IMR-90 (cell line): ENCODE data around the gene IQCE. TPM values are rescaled to one million over a fixed set of nuclear protein-coding genes. Genes with fewer than 3 reads are reported as not detected.
A peak's percentile ranks its signal among the peaks of the same experiment; 100 is the strongest.

ENCODE experiments used
- ATAC-seq: fragments of 200-7000 bp; cut with Tn5 transposase; 2 replicates; pipeline ENCODE4 v1.9.1; 2020; ENCODE audit warnings: low read depth, mild to moderate bottlenecking, moderate library complexity
- BruUV-seq: library from RNA; stranded (reverse); fragments of 400-500 nt; replicated peaks from 2 replicates; lab custom pipeline; 2021; lab: Mats Ljungman, UMichigan
- CTCF ChIA-PET: fragments of 300-600 bp; formaldehyde crosslinking; extraction: SDS; loops from one replicate; lab custom pipeline; 2021; ENCODE audit warnings: antibody characterized with exemption; lab: Yijun Ruan, JAX
- POLR2A ChIA-PET: fragments of 300-600 bp; sonication (Branson Sonifier 250); formaldehyde crosslinking; loops from one replicate; lab custom pipeline; 2022; ENCODE audit warnings: antibody characterized with exemption; ENCODE audit not compliant: unreplicated experiment; lab: Charles Lee
- DNase-seq: peaks from one replicate; pipeline ENCODE4 v3.0.0; 2013
- H2AFZ ChIP-seq: replicated peaks from 2 replicates; pipeline ENCODE3; 2013; ENCODE audit warnings: low read length, mild to moderate bottlenecking; ENCODE audit not compliant: poor library complexity
- H2AK5ac ChIP-seq: 2 replicates; pipeline ENCODE4 v1.6.1; 2013; ENCODE audit warnings: low read depth, low read length, inconsistent platforms
- H2AK9ac ChIP-seq: replicated peaks from 2 replicates; pipeline ENCODE3; 2013; ENCODE audit warnings: mild to moderate bottlenecking, low read depth, low read length, moderate library complexity; ENCODE audit not compliant: poor library complexity
- H2BK120ac ChIP-seq: 2 replicates; pipeline ENCODE4 v1.6.1; 2013; ENCODE audit warnings: low read depth, low read length, inconsistent platforms
- H2BK15ac ChIP-seq: 3 replicates; pipeline ENCODE4 v1.6.1; 2013; ENCODE audit warnings: low read depth, low read length, inconsistent platforms
- H2BK20ac ChIP-seq: 2 replicates; pipeline ENCODE4 v1.6.1; 2013; ENCODE audit warnings: low read depth, mild to moderate bottlenecking, inconsistent platforms, low read length, moderate library complexity
- H2BK5ac ChIP-seq: 2 replicates; pipeline ENCODE4 v1.6.1; 2013; ENCODE audit warnings: mild to moderate bottlenecking, low read depth, low read length, inconsistent platforms; ENCODE audit not compliant: poor library complexity, severe bottlenecking
- H3K14ac ChIP-seq: replicated peaks from 2 replicates; pipeline ENCODE4 v1.6.1; 2013; ENCODE audit warnings: low read depth, low read length, inconsistent platforms
- H3K18ac ChIP-seq: 2 replicates; pipeline ENCODE4 v1.6.1; 2013; ENCODE audit warnings: low read depth, low read length, control low read depth
- H3K23ac ChIP-seq: 2 replicates; pipeline ENCODE4 v1.6.1; 2013; ENCODE audit warnings: low read depth, low read length, inconsistent platforms
- H3K27ac ChIP-seq: 2 replicates; pipeline ENCODE4 v1.5.1; 2013; ENCODE audit warnings: mild to moderate bottlenecking, control low read depth, low read length; ENCODE audit not compliant: insufficient read depth
- H3K27me3 ChIP-seq: 2 replicates; pipeline ENCODE4 v1.6.1; 2013; ENCODE audit warnings: low read length; ENCODE audit not compliant: control insufficient read depth, insufficient read depth
- H3K36me3 ChIP-seq: 2 replicates; pipeline ENCODE4 v1.6.1; 2013; ENCODE audit warnings: low read length, mixed read lengths; ENCODE audit not compliant: control insufficient read depth, insufficient read depth
- H3K4ac ChIP-seq: 2 replicates; pipeline ENCODE4 v1.6.1; 2013; ENCODE audit warnings: low read depth, low read length, inconsistent platforms
- H3K4me1 ChIP-seq: 2 replicates; pipeline ENCODE4 v1.6.1; 2013; ENCODE audit warnings: low read length, mixed read lengths; ENCODE audit not compliant: control insufficient read depth, insufficient read depth
- H3K4me2 ChIP-seq: 2 replicates; pipeline ENCODE4 v1.6.1; 2013; ENCODE audit warnings: low read depth, mild to moderate bottlenecking, control low read depth, low read length, moderate library complexity
- H3K4me3 ChIP-seq: 2 replicates; pipeline ENCODE4 v1.5.1; 2013; ENCODE audit warnings: low read depth, mild to moderate bottlenecking, control low read depth, low read length, moderate library complexity; ENCODE audit not compliant: insufficient read depth
- H3K56ac ChIP-seq: 2 replicates; pipeline ENCODE4 v1.6.1; 2013; ENCODE audit warnings: low read length, inconsistent platforms; ENCODE audit not compliant: insufficient read depth; ENCODE audit errors: extremely low read depth
- H3K79me1 ChIP-seq, 2 experiments: 2 replicates each; pipeline ENCODE4 v1.6.1; 2013; ENCODE audit warnings: low read length in 2 of 2, inconsistent platforms in 1 of 2, low read depth in 1 of 2
- H3K9ac ChIP-seq: 2 replicates; pipeline ENCODE4 v1.6.1; 2013; ENCODE audit warnings: low read depth, low read length, control low read depth
- H3K9me1 ChIP-seq: 2 replicates; pipeline ENCODE4 v1.6.1; 2013; ENCODE audit warnings: low read length, inconsistent platforms; ENCODE audit not compliant: insufficient read depth
- H3K9me3 ChIP-seq: 2 replicates; pipeline ENCODE4 v1.6.1; 2013; ENCODE audit warnings: low read length; ENCODE audit not compliant: control insufficient read depth, insufficient read depth
- H4K20me1 ChIP-seq: 2 replicates; pipeline ENCODE4 v1.6.1; 2013; ENCODE audit warnings: low read length, inconsistent platforms; ENCODE audit not compliant: insufficient read depth
- H4K5ac ChIP-seq: 2 replicates; pipeline ENCODE4 v1.6.1; 2013; ENCODE audit warnings: mild to moderate bottlenecking, low read depth, low read length, control low read depth
- H4K8ac ChIP-seq, 2 experiments: 2 replicates each; pipeline ENCODE4 v1.6.1; 2013; ENCODE audit warnings: low read depth in 2 of 2, low read length in 2 of 2, control low read depth in 1 of 2, inconsistent platforms in 1 of 2
- H4K91ac ChIP-seq: 2 replicates; pipeline ENCODE4 v1.6.1; 2013; ENCODE audit warnings: low read depth, low read length, inconsistent platforms; ENCODE audit not compliant: insufficient read depth
- BHLHE40 ChIP-seq: fragments of 150-350 bp; IDR thresholded peaks from 2 replicates; pipeline ENCODE4 v1.6.1; 2016; ENCODE audit warnings: mild to moderate bottlenecking, low read depth, low read length
- CEBPB ChIP-seq: IDR thresholded peaks from 2 replicates; pipeline ENCODE4 v1.6.1; 2012; ENCODE audit warnings: low read depth, low read length, improper control_type of control experiment
- FOS ChIP-seq: fragments of 150-350 bp; IDR thresholded peaks from 2 replicates; pipeline ENCODE4 v1.6.1; 2016; ENCODE audit warnings: low read depth, low read length
- MAZ ChIP-seq: IDR thresholded peaks from 2 replicates; pipeline ENCODE4 v1.6.1; 2012; ENCODE audit warnings: low read depth, mild to moderate bottlenecking, low read length, improper control_type of control experiment, moderate library complexity, borderline replicate concordance
- MXI1 ChIP-seq: IDR thresholded peaks from 2 replicates; pipeline ENCODE4 v1.6.1; 2012; ENCODE audit warnings: low read depth, mild to moderate bottlenecking, low read length, moderate library complexity, borderline replicate concordance
- NFE2L2 ChIP-seq: fragments of 150-350 bp; IDR thresholded peaks from 2 replicates; pipeline ENCODE4 v1.6.1; 2016; ENCODE audit warnings: low read depth, mild to moderate bottlenecking, low read length
- POLR2A ChIP-seq: IDR thresholded peaks from 2 replicates; pipeline ENCODE4 v1.6.1; 2012; ENCODE audit warnings: mild to moderate bottlenecking, low read depth, low read length
- RAD21 ChIP-seq: IDR thresholded peaks from 2 replicates; pipeline ENCODE4 v1.6.1; 2012; ENCODE audit warnings: low read length, improper control_type of control experiment
- RCOR1 ChIP-seq: IDR thresholded peaks from 2 replicates; pipeline ENCODE4 v1.6.1; 2012; ENCODE audit warnings: mild to moderate bottlenecking, low read length, improper control_type of control experiment; ENCODE audit not compliant: insufficient replicate concordance
- SMC3 ChIP-seq: fragments of 150-350 bp; IDR thresholded peaks from 2 replicates; pipeline ENCODE4 v1.6.1; 2016; ENCODE audit warnings: low read depth, mild to moderate bottlenecking, antibody characterized with exemption, low read length, moderate library complexity
- WGBS, 2 experiments: methylation state at CpG; one replicate each; pipeline versions ENCODE4 v1.1.5 to v1.1.7; 2013; ENCODE audit warnings: missing lambda C conversion rate in 2 of 2; ENCODE audit not compliant: insufficient read length in 1 of 2; ENCODE audit errors: extremely low coverage in 2 of 2; 5-methylcytosine and 5-hydroxymethylcytosine counted together
- dilution Hi-C: fragments of 300-500 bp; cut with HindIII; formaldehyde crosslinking; loops from one replicate; pipeline ENCODE4 v1.14.3; 2018; ENCODE audit warnings: low sequenced_read_pairs; ENCODE audit not compliant: unreplicated experiment
- in situ Hi-C: fragments of 300-500 bp; cut with MboI; formaldehyde crosslinking; loops from 3 replicates; pipeline ENCODE4 v1.14.3; 2019; ENCODE audit warnings: low sequenced_read_pairs, inconsistent platforms, mixed read lengths
- intact Hi-C: fragments of 100-400 bp; cut with micrococcal nuclease; formaldehyde crosslinking; loops from 2 replicates; pipeline ENCODE4 v1.10.0; 2022
- polyA plus RNA-seq, 3 experiments: library from polyadenylated mRNA; depleted of rRNA; stranded (reverse); fragments of >200 nt; gene quantifications; 2 replicates each; pipeline ENCODE4 v1.2.3, GENCODE V29; 2012; ENCODE audit warnings: low replicate concordance in 1 of 3
- total RNA-seq: library from RNA; depleted of rRNA; stranded (reverse); fragments of >200 nt; gene quantifications from 2 replicates; pipeline ENCODE4 v1.2.3, GENCODE V29; 2012
- TF ChIP-seq, protein P1 (sequence below): conservative IDR thresholded peaks from 2 replicates; pipeline ENCODE4 v1.5.1; 2012; ENCODE audit warnings: mild to moderate bottlenecking, low read depth, low read length, improper control_type of control experiment
- TF ChIP-seq, protein P2 (sequence below): fragments of 150-350 bp; IDR thresholded peaks from 2 replicates; pipeline ENCODE4 v1.6.1; 2016; ENCODE audit warnings: low read depth, mild to moderate bottlenecking, low read length, moderate library complexity, borderline replicate concordance
- TF ChIP-seq, protein P3 (sequence below): fragments of 150-350 bp; IDR thresholded peaks from 2 replicates; pipeline ENCODE4 v1.6.1; 2017; ENCODE audit warnings: mild to moderate bottlenecking, antibody characterized with exemption, low read length, low read depth

IQCE gene
- total and polyA plus RNA-seq, 2 of the 4 experiments (the other 2 are of a cell fraction) = 5.0 to 6.3 TPM

DNA sequence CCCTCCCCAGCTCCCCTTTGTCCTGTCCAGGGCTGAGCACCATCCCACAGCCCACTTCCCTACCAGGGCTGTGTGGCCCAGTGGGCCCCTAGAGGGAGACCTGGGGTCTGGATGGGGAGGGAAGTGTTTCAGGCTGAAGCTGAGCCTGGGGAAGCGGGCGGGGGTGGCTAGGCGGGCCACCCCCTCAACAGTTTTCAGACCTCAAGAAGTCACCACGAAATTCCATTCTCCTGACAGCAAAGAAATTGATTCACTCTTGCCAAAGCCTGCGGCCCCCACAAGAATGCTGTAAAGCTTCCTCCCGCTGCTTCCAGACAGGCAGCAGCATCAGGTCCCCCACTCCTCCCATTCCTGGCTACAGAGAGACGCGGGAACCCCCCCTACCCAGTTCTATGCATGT is 41.8 kb upstream of the IQCE start:
- H3K56ac ChIP-seq = peak overlapping the region; percentile 52; the same call in 1 of the 2 replicates
- H2AK9ac ChIP-seq = peak overlapping the region; percentile 99
- peaks cover 0 to 8% of the 10 kb centered on the region in 2 experiments; a peak in 2 of 4 replicates for H3K79me1 ChIP-seq
- peak; percentile 47 for TF ChIP-seq FOS
- TF ChIP-seq RCOR1 = peak; percentile 30
- TF ChIP-seq, protein P1, sequence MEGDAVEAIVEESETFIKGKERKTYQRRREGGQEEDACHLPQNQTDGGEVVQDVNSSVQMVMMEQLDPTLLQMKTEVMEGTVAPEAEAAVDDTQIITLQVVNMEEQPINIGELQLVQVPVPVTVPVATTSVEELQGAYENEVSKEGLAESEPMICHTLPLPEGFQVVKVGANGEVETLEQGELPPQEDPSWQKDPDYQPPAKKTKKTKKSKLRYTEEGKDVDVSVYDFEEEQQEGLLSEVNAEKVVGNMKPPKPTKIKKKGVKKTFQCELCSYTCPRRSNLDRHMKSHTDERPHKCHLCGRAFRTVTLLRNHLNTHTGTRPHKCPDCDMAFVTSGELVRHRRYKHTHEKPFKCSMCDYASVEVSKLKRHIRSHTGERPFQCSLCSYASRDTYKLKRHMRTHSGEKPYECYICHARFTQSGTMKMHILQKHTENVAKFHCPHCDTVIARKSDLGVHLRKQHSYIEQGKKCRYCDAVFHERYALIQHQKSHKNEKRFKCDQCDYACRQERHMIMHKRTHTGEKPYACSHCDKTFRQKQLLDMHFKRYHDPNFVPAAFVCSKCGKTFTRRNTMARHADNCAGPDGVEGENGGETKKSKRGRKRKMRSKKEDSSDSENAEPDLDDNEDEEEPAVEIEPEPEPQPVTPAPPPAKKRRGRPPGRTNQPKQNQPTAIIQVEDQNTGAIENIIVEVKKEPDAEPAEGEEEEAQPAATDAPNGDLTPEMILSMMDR = peak; percentile 30; the same call in 1 of the 2 replicates
- no peak for TF ChIP-seq POLR2A
- peak; percentile 85 for TF ChIP-seq CEBPB
- TF ChIP-seq NFE2L2 = no peak
- TF ChIP-seq MXI1 = no peak
- TF ChIP-seq RAD21 = no peak; the same call in none of the 2 replicates
- TF ChIP-seq MAZ = peak; percentile 83; the same call in 1 of the 2 replicates
- TF ChIP-seq, protein P2, sequence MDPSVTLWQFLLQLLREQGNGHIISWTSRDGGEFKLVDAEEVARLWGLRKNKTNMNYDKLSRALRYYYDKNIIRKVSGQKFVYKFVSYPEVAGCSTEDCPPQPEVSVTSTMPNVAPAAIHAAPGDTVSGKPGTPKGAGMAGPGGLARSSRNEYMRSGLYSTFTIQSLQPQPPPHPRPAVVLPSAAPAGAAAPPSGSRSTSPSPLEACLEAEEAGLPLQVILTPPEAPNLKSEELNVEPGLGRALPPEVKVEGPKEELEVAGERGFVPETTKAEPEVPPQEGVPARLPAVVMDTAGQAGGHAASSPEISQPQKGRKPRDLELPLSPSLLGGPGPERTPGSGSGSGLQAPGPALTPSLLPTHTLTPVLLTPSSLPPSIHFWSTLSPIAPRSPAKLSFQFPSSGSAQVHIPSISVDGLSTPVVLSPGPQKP = no peak
- peak; percentile 52 for TF ChIP-seq BHLHE40
- TF ChIP-seq, protein P3, sequence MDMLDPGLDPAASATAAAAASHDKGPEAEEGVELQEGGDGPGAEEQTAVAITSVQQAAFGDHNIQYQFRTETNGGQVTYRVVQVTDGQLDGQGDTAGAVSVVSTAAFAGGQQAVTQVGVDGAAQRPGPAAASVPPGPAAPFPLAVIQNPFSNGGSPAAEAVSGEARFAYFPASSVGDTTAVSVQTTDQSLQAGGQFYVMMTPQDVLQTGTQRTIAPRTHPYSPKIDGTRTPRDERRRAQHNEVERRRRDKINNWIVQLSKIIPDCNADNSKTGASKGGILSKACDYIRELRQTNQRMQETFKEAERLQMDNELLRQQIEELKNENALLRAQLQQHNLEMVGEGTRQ = no peak
- 0 out of 2 replicates have a peak, but pooled peaks have one; percentile 11 for TF ChIP-seq SMC3
- H4K91ac ChIP-seq = peak overlapping the region; percentile 94
- H3K9me1 ChIP-seq = peaks cover 16% of the 10 kb centered on the region
- H4K20me1 ChIP-seq = 0 out of 2 replicates have a peak, but pooled peaks cover 9% of the 10 kb centered on the region
- no peak overlapping the region for H3K4me3 ChIP-seq
- no peak overlapping the region for H3K9ac ChIP-seq
- H3K14ac ChIP-seq = peak overlapping the region; percentile 94
- peak overlapping the region; percentile 76 for H2BK5ac ChIP-seq
- peak overlapping the region; percentile 99 for H2BK120ac ChIP-seq
- in situ Hi-C loops = no loop called here
- no peaks in the 10 kb centered on the region for H3K36me3 ChIP-seq
- peak overlapping the region; percentile 95 for H3K4ac ChIP-seq
- H3K27ac ChIP-seq = peak overlapping the region; percentile 51
- peak; percentile 93 for DNase-seq
- POLR2A ChIA-PET = no interaction called here
- H3K9me3 ChIP-seq = no peaks in the 10 kb centered on the region
- H4K5ac ChIP-seq = no peak overlapping the region
- CTCF ChIA-PET = interaction anchor here (0.6 to 1.3 kb wide), 3 partner anchors 10 to 48 kb away, joined by 3 read pairs; no protein-coding TSS in a partner anchor
- peak; percentile 46 for ATAC-seq
- H2AK5ac ChIP-seq = peak overlapping the region; percentile 99
- H2BK20ac ChIP-seq = peak overlapping the region; percentile 96
- dilution Hi-C loops = no loop called here
- peak overlapping the region; percentile 43; the same call in 1 of the 2 replicates for H3K18ac ChIP-seq
- H3K27me3 ChIP-seq = peaks cover 1% of the 10 kb centered on the region; the same call in 1 of the 2 replicates
- peak overlapping the region; percentile 81 for H2AFZ ChIP-seq
- intact Hi-C loops = loop anchor here (2.0 kb wide), 1 partner anchor 18 kb away; no protein-coding TSS in a partner anchor
- peak overlapping the region; percentile 95; the same call in 2 of the 3 replicates for H2BK15ac ChIP-seq
- H3K4me1 ChIP-seq = peaks cover 27% of the 10 kb centered on the region
- peak overlapping the region; percentile 77 for H3K4me2 ChIP-seq
- H3K23ac ChIP-seq = peak overlapping the region; percentile 51; the same call in 1 of the 2 replicates
- 0% methylated on average over 1 of the region's 8 CpGs; no CpG with 5 or more reads in 1 of the 2 experiments for WGBS, 2 experiments
- BruUV-seq = no TSS peak
- H4K8ac ChIP-seq = peak overlapping the region; percentile 60 to 89
